ENCODE data around the gene GSG1.

The GSG1 gene

DNA sequence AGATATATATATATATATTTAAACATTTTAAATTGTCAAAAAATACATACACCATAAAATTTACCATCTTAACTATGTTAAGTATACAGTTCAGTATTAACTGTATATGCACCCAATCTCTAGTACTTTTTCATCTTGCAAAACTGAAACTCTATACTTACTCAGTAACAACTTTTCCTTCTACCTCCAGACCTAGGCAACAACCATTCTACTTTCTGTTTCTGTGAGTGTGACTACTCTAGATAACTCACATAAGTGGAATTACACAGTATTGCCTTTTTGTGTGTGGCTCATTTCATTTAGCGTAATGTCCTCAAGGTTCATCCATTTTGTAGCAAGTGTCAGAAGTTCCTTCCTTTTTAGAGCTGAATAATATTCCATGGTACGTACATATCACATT, 51.0 kb downstream of the GSG1 start:
- no peak overlapping the region for H3K27ac ChIP-seq
- H3K9me3 ChIP-seq (ENCODE audit: control insufficient read depth, low read length), result no peaks in the 10 kb centered on the region
- TF ChIP-seq, protein P1, sequence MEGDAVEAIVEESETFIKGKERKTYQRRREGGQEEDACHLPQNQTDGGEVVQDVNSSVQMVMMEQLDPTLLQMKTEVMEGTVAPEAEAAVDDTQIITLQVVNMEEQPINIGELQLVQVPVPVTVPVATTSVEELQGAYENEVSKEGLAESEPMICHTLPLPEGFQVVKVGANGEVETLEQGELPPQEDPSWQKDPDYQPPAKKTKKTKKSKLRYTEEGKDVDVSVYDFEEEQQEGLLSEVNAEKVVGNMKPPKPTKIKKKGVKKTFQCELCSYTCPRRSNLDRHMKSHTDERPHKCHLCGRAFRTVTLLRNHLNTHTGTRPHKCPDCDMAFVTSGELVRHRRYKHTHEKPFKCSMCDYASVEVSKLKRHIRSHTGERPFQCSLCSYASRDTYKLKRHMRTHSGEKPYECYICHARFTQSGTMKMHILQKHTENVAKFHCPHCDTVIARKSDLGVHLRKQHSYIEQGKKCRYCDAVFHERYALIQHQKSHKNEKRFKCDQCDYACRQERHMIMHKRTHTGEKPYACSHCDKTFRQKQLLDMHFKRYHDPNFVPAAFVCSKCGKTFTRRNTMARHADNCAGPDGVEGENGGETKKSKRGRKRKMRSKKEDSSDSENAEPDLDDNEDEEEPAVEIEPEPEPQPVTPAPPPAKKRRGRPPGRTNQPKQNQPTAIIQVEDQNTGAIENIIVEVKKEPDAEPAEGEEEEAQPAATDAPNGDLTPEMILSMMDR (IDR thresholded peaks at IDR 0.05), result no peak
- no peaks in the 10 kb centered on the region for H3K4me1 ChIP-seq
- H3K9ac ChIP-seq, result no peak overlapping the region
- H3K4me2 ChIP-seq (ENCODE audit: low read length), result no peak overlapping the region
- H2AFZ ChIP-seq, result no peak overlapping the region
- no peaks in the 10 kb centered on the region for H3K36me3 ChIP-seq (ENCODE audit: control insufficient read depth, insufficient read depth, low read length)
- H3K4me3 ChIP-seq (ENCODE audit: low read depth, low read length), result no peak overlapping the region
- no peaks in the 10 kb centered on the region for H3K27me3 ChIP-seq (ENCODE audit: control insufficient read depth, insufficient read depth, low read length)
- no peaks in the 10 kb centered on the region for H3K79me2 ChIP-seq

DNA sequence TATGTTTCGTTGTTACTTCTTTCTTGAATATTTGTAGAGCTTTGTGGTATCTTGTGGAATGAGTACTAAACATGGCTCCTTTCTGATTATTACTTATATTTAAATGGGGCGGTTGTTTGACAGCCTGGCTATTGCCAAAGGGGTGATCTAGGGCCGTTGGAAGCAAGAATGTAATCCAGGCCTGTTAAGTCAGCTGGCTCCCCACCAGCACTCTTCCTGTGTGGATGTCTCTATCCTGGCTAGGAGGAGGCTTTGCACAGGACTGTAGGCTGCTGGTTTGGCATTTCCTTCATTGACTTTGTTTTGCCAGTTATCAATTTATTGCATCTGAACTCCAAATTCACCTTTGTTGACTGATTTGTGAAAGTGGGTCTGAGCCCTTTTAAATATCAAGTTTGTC, 53.7 kb downstream of the GSG1 start:
- H2AFZ ChIP-seq, result no peak overlapping the region
- no peak overlapping the region for H3K27ac ChIP-seq
- H3K79me2 ChIP-seq, result peaks cover 3% of the 10 kb centered on the region
- no peaks in the 10 kb centered on the region for H3K4me1 ChIP-seq
- H3K9ac ChIP-seq, result no peak overlapping the region
- no peaks in the 10 kb centered on the region for H3K27me3 ChIP-seq (ENCODE audit: control insufficient read depth, insufficient read depth, low read length)
- H3K36me3 ChIP-seq (ENCODE audit: control insufficient read depth, insufficient read depth, low read length), result no peaks in the 10 kb centered on the region
- no peaks in the 10 kb centered on the region for H3K9me3 ChIP-seq (ENCODE audit: control insufficient read depth, low read length)
- H3K4me3 ChIP-seq (ENCODE audit: low read depth, low read length), result no peak overlapping the region
- no peak overlapping the region for H3K4me2 ChIP-seq (ENCODE audit: low read length)
- TF ChIP-seq, protein P1 (IDR thresholded peaks at IDR 0.05), result no peak

DNA sequence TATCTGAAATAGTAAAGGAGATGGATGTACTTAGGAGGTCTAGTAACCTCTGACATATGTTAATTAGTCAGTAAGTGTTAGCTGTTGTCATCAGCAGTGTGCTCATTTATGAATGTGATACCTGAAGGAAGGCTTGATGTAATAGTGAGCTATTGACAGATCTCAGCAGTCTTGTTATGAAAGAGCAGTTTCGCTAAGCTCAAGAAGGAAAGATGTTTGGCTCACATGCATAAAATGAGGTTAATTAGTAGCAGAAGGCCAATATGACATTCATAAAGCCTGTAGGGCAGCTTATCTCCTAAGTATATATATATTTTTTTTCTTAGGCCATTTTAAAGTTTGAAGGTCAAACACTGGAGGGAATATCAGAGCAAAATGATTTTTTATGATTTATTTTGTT, 56.5 kb downstream of the GSG1 start:
- TF ChIP-seq, protein P1 (IDR thresholded peaks at IDR 0.05), result no peak
- no peak overlapping the region for H3K27ac ChIP-seq

DNA sequence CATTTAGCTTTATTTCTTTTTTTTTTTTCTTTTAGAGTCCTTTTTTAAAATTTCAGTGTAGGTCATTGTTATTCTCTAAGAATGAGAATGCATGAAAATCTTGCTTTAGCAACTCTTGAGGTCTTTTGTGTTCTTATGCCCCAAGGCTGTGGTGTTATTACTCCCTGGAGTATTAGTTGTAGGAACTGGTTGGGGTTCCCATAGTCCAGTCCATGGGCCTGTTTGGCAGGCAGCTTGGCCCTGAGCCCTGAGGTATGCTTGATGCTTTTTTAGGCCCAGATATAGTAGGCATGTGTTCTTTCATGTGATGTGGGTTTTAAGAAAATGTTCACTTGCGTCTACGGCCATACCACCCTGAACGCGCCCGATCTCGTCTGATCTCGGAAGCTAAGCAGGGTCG, 57.7 kb downstream of the GSG1 start:
- Histone ChIP-seq H3K9me3 (ENCODE audit: control insufficient read depth, low read length) (no peaks in the 10 kb centered on the region), H2AFZ (no peak overlapping the region)
- TF ChIP-seq, protein P1 (IDR thresholded peaks at IDR 0.05), result no peak

More for the DNA sequence above, 56.5 kb downstream of the GSG1 start:
- peaks cover 5% of the 10 kb centered on the region for H3K79me2 ChIP-seq
- H3K9ac ChIP-seq, result no peak overlapping the region
- H3K4me1 ChIP-seq, result no peaks in the 10 kb centered on the region
- H3K27me3 ChIP-seq (ENCODE audit: control insufficient read depth, insufficient read depth, low read length), result no peaks in the 10 kb centered on the region
- H3K36me3 ChIP-seq (ENCODE audit: control insufficient read depth, insufficient read depth, low read length), result no peaks in the 10 kb centered on the region
- H2AFZ ChIP-seq, result no peak overlapping the region
- H3K4me2 ChIP-seq (ENCODE audit: low read length), result no peak overlapping the region
- no peak overlapping the region for H3K4me3 ChIP-seq (ENCODE audit: low read depth, low read length)
- no peaks in the 10 kb centered on the region for H3K9me3 ChIP-seq (ENCODE audit: control insufficient read depth, low read length)

DNA sequence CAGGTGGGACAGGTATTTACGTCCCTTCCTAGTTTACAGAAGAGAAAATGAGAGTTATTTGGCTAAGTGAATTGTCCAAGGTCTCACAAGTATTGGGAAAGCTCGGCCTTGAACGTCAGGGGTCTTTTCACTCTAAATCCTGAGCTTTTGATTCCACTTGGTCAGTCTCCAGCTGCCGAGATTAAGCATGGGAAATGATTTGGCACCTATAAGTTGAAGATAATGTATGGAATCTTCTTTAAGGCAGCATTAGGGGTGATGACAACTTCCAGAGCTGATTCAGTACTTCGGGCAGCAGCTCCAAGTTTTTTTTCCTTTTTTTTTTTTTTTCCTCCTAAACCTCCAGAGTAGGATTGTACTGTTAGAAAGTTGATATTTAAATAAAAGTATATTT, 58.6 kb downstream of the GSG1 start:
- H3K27ac ChIP-seq, result no peak overlapping the region
- peaks cover 5% of the 10 kb centered on the region for H3K79me2 ChIP-seq

More for the DNA sequence above, 57.7 kb downstream of the GSG1 start:
- H3K4me3 ChIP-seq (ENCODE audit: low read depth, low read length), result no peak overlapping the region
- H3K36me3 ChIP-seq (ENCODE audit: control insufficient read depth, insufficient read depth, low read length), result no peaks in the 10 kb centered on the region
- peaks cover 5% of the 10 kb centered on the region for H3K79me2 ChIP-seq
- H3K27me3 ChIP-seq (ENCODE audit: control insufficient read depth, insufficient read depth, low read length), result no peaks in the 10 kb centered on the region
- no peaks in the 10 kb centered on the region for H3K4me1 ChIP-seq
- no peak overlapping the region for H3K4me2 ChIP-seq (ENCODE audit: low read length)
- H3K9ac ChIP-seq, result no peak overlapping the region
- no peak overlapping the region for H3K27ac ChIP-seq

More for the DNA sequence above, 58.6 kb downstream of the GSG1 start:
- Histone ChIP-seq H3K27me3 (ENCODE audit: control insufficient read depth, insufficient read depth, low read length) (no peaks in the 10 kb centered on the region), H3K36me3 (ENCODE audit: control insufficient read depth, insufficient read depth, low read length) (no peaks in the 10 kb centered on the region), H3K9me3 (ENCODE audit: control insufficient read depth, low read length) (no peaks in the 10 kb centered on the region), H2AFZ (peak overlapping the region; percentile 100), H3K9ac (no peak overlapping the region), H3K4me2 (ENCODE audit: low read length) (peak overlapping the region; percentile 86), H3K4me3 (ENCODE audit: low read depth, low read length) (peak overlapping the region; percentile 90), H3K4me1 (no peaks in the 10 kb centered on the region)
- TF ChIP-seq, protein P1 (IDR thresholded peaks at IDR 0.05), result no peak

Measured in parathyroid adenoma (tissue), 2 donors.